Sigmoid colon (tissue), 7 donors: ENCODE results near the gene XPNPEP2. TPM values are rescaled to one million over a fixed set of nuclear protein-coding genes. Genes with fewer than 3 reads are reported as not detected.
A peak's percentile ranks its signal among the peaks of the same experiment; 100 is the strongest.

Experiments used
- DNase-seq: peaks from one replicate; pipeline ENCODE4 v3.0.0-alpha.2; 2019
- H3K27ac ChIP-seq, 4 donors: fragments of 200-600 bp; sonication (generic); one replicate each; pipeline ENCODE4 v1.5.1; 2016 to 2019; ENCODE audit warnings: mild to moderate bottlenecking in 1 of 4
- H3K27me3 ChIP-seq, 3 donors: fragments of 200-600 bp; sonication (generic); one replicate each; pipeline ENCODE4 v1.5.1; 2019; ENCODE audit warnings: mild to moderate bottlenecking in 1 of 3
- H3K36me3 ChIP-seq, 4 donors: fragments of 200-600 bp; sonication (generic); one replicate each; pipeline ENCODE4 v1.5.1; 2016 to 2019
- H3K4me1 ChIP-seq, 4 donors: fragments of 200-600 bp; sonication (generic); one replicate each; pipeline ENCODE4 v1.5.1; 2017 to 2019
- H3K4me3 ChIP-seq, 4 donors: fragments of 200-600 bp; sonication (generic); one replicate each; pipeline ENCODE4 v1.5.1; 2017 to 2019; ENCODE audit warnings: mild to moderate bottlenecking in 2 of 4, moderate library complexity in 1 of 4
- H3K9me3 ChIP-seq, 4 donors: fragments of 200-600 bp in 3 of 4; sonication (generic) in 3 of 4; one replicate each; pipeline versions ENCODE4 v1.5.1 to v1.6.1; 2013 to 2019
- EP300 ChIP-seq, 4 donors: sonication (generic); formaldehyde crosslinking; IDR thresholded peaks; one replicate each; pipeline ENCODE4 v1.6.1; 2017; ENCODE audit warnings: antibody characterized with exemption in 4 of 4
- POLR2A ChIP-seq, 2 donors: fragments of 450-650 bp; IDR thresholded peaks; one replicate each; pipeline ENCODE4 v1.6.1; 2016; ENCODE audit warnings: antibody characterized with exemption in 2 of 2, mild to moderate bottlenecking in 2 of 2, moderate library complexity in 2 of 2
- POLR2AphosphoS5 ChIP-seq, 4 donors: sonication (generic); formaldehyde crosslinking; IDR thresholded peaks; one replicate each; pipeline ENCODE4 v1.6.1; 2017; ENCODE audit warnings: antibody characterized with exemption in 4 of 4
- WGBS, 2 donors: extraction: QIAGEN DNeasy Blood & Tissue Kit; methylation state at CpG; one replicate each; pipeline ENCODE4 v1.1.7; 2013; 5-methylcytosine and 5-hydroxymethylcytosine counted together
- intact Hi-C: fragments of 100-400 bp; cut with DNase I; formaldehyde crosslinking; loops from one replicate; pipeline ENCODE4 v1.15.1; 2023
- polyA plus RNA-seq, 3 donors: library from polyadenylated mRNA; stranded (reverse); fragments of 200-250 nt; gene quantifications; one replicate each; pipeline ENCODE4 v1.2.3, GENCODE V29; 2013
- total RNA-seq, 4 donors: library from RNA; depleted of rRNA; stranded (reverse); fragments of >200 nt; gene quantifications; one replicate each; pipeline ENCODE4 v1.1.0, GENCODE V29; 2016
- TF ChIP-seq, protein P1 (sequence below), 4 experiments: fragments of 450-650 bp in 3 of 4; fragments of 200-600 bp in 1 of 4; IDR thresholded peaks; one replicate each; pipeline ENCODE4 v1.5.1; 2016 to 2019; ENCODE audit warnings: antibody characterized with exemption in 4 of 4, mild to moderate bottlenecking in 3 of 4, moderate library complexity in 2 of 4
- donor health status: healthy with polysubstance abuse.
- donor health status: Bipolar disorder and iron deficiency.
- donor health status: healthy.

Gene XPNPEP2
- total and polyA plus RNA-seq, 7 donors = 1.8 to 11.1 (median 3.3) TPM

- DNase-seq = peak; percentile 74
- TF ChIP-seq, protein P1, sequence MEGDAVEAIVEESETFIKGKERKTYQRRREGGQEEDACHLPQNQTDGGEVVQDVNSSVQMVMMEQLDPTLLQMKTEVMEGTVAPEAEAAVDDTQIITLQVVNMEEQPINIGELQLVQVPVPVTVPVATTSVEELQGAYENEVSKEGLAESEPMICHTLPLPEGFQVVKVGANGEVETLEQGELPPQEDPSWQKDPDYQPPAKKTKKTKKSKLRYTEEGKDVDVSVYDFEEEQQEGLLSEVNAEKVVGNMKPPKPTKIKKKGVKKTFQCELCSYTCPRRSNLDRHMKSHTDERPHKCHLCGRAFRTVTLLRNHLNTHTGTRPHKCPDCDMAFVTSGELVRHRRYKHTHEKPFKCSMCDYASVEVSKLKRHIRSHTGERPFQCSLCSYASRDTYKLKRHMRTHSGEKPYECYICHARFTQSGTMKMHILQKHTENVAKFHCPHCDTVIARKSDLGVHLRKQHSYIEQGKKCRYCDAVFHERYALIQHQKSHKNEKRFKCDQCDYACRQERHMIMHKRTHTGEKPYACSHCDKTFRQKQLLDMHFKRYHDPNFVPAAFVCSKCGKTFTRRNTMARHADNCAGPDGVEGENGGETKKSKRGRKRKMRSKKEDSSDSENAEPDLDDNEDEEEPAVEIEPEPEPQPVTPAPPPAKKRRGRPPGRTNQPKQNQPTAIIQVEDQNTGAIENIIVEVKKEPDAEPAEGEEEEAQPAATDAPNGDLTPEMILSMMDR (IDR thresholded peaks at IDR 0.05) = peak; percentile 57 to 68 (median 62)
- no peak for TF ChIP-seq POLR2A (IDR thresholded peaks at IDR 0.05)
- no peak for TF ChIP-seq POLR2AphosphoS5 (IDR thresholded peaks at IDR 0.05)
- no peak for TF ChIP-seq EP300 (IDR thresholded peaks at IDR 0.05)
- intact Hi-C loops = loop anchor here (1.0 kb wide), 2 partner anchors 89 to 119 kb away; no protein-coding TSS in a partner anchor
- 50 to 58% methylated on average over 4 of the region's 4 CpGs for WGBS, 2 donors
- H3K4me3 ChIP-seq = no peak overlapping the region
- H3K4me1 ChIP-seq = no peaks in the 10 kb centered on the region
- H3K36me3 ChIP-seq = no peaks in the 10 kb centered on the region
- no peaks in the 10 kb centered on the region for H3K9me3 ChIP-seq
- no peak overlapping the region for H3K27ac ChIP-seq
- no peaks in the 10 kb centered on the region for H3K27me3 ChIP-seq
Observed at GRCh38 chrX:129726307-129727111, 12.3 kb upstream of the XPNPEP2 start.

- Histone ChIP-seq H3K27me3 (no peaks in the 10 kb centered on the region), H3K27ac (no peak overlapping the region), H3K4me3 (no peak overlapping the region), H3K4me1 (no peaks in the 10 kb centered on the region), H3K36me3 (no peaks in the 10 kb centered on the region), H3K9me3 (no peaks in the 10 kb centered on the region)
- intact Hi-C loops = no loop called here
- no peak for DNase-seq
- 94 to 97% methylated on average over 4 of the region's 4 CpGs for WGBS, 2 donors
- no peak for TF ChIP-seq POLR2A (IDR thresholded peaks at IDR 0.05)
- TF ChIP-seq, protein P1 (IDR thresholded peaks at IDR 0.05) = no peak
- TF ChIP-seq POLR2AphosphoS5 (IDR thresholded peaks at IDR 0.05) = no peak
- no peak for TF ChIP-seq EP300 (IDR thresholded peaks at IDR 0.05)
Observed at GRCh38 chrX:129728061-129728460, 10.7 kb upstream of the XPNPEP2 start.

DNA sequence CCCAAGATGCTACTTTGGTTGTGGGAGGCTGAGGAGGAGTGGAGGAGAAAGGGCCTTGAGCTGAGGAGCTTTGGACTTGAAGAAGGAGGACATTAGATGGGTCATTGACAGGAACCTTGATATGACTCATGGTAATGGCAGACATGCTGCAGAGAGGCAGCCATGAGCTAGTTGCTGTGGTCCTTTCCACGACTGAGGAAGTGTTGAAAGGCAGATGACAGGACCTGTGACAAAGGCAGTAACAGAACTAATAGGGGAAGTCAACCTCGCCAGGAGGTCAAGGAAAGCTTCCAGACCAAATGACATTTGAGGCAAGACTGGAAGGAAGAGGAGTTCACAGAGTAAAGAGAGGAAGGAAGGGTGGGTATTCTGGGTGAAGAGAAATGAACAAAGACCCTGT lies 7.6 kb upstream of the XPNPEP2 start:
- H3K27me3 ChIP-seq = no peaks in the 10 kb centered on the region

DNA sequence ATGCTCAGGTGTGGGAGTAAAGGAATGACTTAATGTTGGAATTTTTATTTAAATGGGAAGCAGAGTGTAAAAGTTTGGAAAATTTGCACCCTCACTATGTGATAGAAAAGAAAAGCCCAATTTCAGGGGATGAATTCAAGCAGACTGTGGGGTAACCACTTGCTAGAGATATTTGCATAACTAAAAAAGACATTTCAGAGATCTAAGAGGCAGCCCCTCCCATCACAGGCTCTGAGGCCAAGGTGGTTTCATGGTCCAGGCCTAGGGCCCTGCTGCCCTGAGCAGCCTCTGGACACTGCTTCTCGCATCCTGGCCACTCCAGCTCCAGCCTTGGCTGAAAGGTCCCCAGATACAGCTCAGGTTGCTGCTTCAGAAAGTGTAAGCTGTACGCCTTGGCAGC lies 5.9 kb upstream of the XPNPEP2 start:
- Histone ChIP-seq H3K36me3 (no peaks in the 10 kb centered on the region), H3K4me3 (no peak overlapping the region), H3K9me3 (no peaks in the 10 kb centered on the region), H3K27me3 (no peaks in the 10 kb centered on the region), H3K27ac (no peak overlapping the region), H3K4me1 (no peaks in the 10 kb centered on the region)
- TF ChIP-seq EP300 (IDR thresholded peaks at IDR 0.05) (no peak), POLR2AphosphoS5 (IDR thresholded peaks at IDR 0.05) (no peak), POLR2A (IDR thresholded peaks at IDR 0.05) (no peak)
- TF ChIP-seq, protein P1 (IDR thresholded peaks at IDR 0.05) = no peak
- no peak for DNase-seq
- intact Hi-C loops = no loop called here
- WGBS, 2 donors = 93 to 96% methylated on average over 2 of the region's 2 CpGs

More for the DNA sequence above, 7.6 kb upstream of the XPNPEP2 start:
- no peak for TF ChIP-seq EP300 (IDR thresholded peaks at IDR 0.05)
- TF ChIP-seq, protein P1 (IDR thresholded peaks at IDR 0.05) = no peak
- TF ChIP-seq POLR2AphosphoS5 (IDR thresholded peaks at IDR 0.05) = no peak
- TF ChIP-seq POLR2A (IDR thresholded peaks at IDR 0.05) = no peak
- Histone ChIP-seq H3K4me3 (no peak overlapping the region), H3K9me3 (no peaks in the 10 kb centered on the region), H3K4me1 (no peaks in the 10 kb centered on the region), H3K27ac (no peak overlapping the region), H3K36me3 (no peaks in the 10 kb centered on the region)
- DNase-seq = no peak
- intact Hi-C loops = no loop called here
- WGBS, 2 donors = 67 to 82% methylated on average over 2 of the region's 2 CpGs
